ENCODE results near the gene SMIM10L1.

SMIM10L1 gene

GRCh38 chr12:11202811-11203210 is 31.8 kb downstream of the SMIM10L1 start:
- FAIRE-seq = no peak

GRCh38 chr12:11204173-11204572 is 33.2 kb downstream of the SMIM10L1 start:
- no peak for FAIRE-seq

DNA sequence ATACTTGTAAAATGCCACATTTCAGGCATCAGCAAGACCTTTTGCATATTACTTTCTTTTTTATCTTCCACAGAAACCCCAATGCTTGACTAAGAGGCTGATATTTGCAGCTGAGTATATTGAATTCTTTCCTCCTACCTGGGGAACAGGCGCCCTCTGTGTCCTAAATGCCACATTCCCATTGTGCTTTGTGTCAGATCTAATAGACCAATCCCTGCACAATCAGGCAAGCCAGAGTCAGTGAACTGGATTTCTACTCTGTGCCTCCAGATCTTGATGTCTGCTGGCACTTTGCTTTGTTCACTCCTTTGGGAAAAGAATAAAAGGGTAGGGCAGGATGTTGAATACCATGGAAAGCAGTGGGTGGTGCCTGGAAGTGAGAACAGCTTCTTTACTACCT is 38.1 kb downstream of the SMIM10L1 start:
- no peak for FAIRE-seq

All from endometrium (tissue), 2 donors.